GM19099 (cell line): ENCODE results near the gene MYL5.

ENCODE experiments used
- POLR2A ChIP-seq: IDR thresholded peaks from 3 replicates; pipeline ENCODE4 v1.6.1; 2011; ENCODE audit warnings: low read depth; ENCODE audit not compliant: insufficient read length; ENCODE audit errors: extremely low read depth

The MYL5 gene

DNA sequence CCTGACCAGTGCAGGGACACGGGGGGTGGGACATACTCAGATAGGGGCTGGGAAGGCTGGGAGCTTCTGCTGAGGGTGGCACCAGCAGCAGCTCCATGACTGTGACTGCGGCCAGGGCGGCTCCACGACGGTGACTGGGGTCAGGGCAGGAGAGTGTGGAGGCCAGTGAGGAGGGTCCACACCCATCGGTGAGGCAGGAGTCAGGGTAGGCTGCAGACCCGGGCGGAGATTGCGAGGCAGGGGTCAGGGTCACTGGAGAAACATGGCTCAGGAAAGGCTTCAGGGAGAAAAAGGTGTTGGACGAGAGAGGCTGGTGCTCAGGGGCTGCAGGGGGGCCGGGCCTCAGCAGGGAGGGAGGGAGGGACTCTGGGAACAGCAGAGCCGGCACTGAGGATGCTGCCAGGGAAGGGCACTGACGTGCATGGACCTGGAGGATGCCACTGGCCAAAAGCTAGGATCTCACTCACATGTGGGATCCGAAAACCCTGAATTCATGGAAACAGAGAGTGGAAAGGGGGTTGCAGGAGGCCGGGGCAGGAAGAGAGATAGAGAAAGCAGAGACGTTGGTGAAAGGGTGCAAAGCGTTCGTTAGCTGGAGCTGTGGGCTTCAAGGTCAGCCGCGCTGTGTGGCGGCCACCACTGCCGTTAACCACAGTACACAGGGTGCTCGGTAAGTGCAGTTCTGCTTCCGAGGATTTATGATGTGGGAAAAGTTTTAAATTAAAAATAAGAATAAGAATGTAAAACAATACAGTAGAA, 22.3 kb upstream of the MYL5 start:
- no peak for TF ChIP-seq POLR2A

DNA sequence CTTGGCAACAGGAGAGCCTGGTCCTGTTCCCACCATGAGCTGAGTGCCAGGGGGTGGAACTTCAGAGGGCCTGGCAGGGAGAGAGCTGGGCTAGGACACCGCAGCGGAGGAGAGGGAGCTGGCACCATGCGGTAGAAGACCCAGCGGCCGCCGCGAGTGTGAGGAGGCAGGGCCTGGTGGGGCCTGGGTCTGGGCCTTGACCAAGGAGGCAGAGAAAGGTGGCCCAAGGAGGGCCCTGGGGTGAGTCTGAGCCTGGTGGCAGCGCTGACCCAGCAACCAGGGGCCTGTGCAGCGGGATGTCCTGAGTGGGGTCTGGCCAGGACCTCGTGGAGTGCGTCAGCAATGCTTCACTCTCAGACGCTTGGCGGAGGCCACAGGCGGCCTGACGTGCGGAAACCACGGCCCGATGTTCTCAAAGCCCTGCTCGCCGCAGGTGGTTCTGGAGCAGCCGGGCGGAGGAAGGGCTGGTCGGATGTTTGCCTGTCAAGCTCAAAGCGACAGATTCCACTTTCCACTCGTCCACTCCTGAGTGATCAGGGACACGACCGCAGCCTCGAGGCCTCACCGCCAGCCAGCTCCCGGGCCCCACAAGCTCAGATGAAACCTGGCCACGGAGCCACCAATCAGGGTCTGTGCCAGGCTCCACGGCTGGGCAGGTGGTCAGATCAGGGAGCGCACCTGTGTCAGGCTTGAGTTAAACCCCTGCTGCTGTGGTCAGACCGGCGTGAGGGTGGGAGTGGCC, 21.1 kb upstream of the MYL5 start:
- no peak for TF ChIP-seq POLR2A

DNA sequence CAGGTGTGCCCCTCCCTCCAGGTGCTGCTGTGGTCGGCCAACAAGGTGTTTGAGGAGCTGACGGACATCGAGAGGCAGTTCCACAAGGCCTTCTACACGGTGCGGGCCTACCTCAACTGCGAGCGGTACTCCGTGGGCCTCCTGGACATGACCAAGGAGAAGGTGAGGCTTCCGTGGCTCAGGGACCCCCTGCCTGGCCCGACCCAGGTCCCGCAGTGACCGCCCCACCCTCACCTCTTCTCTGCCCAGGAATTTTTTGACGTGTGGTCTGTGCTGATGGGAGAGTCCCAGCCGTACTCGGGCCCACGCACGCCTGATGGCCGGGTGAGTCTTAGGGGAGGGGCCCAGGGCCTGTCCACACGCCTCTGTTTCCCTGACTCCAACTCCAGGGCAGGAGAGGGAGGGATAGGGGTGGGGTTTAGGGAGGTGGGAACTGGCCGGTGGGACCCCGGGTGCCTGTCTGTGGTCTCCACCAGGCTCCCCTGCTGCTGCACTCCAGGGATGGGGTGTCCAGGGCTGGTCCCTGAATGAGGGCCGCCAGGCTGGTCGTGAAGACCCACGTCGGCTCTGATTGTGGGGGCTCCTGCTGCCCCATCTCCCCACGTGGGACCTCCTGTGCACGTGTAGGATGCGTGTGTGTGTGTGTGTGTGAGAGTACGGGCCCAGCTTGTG, 20.4 kb upstream of the MYL5 start:
- no peak for TF ChIP-seq POLR2A

DNA sequence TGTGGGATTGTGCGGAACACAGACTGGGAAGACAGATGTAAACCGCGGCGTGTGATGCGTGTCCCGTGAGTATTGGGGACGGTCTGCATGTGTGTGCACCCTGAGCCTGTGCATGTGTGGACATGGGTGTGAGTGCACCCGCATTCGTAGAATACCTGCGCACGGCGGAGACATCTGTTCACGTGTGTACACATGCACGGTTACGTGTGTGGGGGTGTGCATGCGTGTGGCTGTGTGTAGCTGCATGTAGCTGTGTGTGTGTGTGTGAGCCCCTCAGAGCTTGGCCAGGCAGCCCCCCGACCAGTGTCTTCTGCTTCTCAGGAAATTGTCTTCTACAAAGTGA, 19.9 kb upstream of the MYL5 start:
- TF ChIP-seq POLR2A = no peak

DNA sequence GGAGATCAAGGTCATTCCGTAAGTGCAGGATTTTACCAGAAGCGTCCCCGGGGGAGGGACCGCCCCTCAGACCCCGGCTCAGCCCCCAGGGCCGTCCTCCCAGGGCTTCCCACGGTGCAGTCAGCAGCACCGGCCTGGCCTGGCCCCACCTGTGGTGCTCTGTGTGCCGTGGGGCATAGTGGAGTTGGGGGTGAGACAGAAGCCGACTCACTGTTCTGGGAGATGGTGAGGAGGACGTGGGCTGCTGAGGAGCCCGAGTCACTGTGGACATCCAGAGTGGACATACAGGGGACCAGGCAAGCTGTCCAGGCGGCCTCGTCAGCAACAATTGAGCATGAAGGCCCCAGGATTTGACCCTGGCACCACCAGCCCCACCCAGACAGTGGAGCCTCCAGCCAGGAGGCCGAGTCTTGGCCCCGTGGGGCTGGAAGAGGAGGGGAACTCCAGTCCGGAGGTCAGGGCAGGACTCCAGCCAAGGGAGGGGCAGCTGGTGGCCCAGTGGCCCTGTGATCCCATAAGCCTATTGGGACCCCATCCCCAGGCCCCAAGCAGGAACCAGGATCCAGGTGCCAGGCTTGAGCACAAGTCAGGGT, 19.4 kb upstream of the MYL5 start:
- no peak for TF ChIP-seq POLR2A

DNA sequence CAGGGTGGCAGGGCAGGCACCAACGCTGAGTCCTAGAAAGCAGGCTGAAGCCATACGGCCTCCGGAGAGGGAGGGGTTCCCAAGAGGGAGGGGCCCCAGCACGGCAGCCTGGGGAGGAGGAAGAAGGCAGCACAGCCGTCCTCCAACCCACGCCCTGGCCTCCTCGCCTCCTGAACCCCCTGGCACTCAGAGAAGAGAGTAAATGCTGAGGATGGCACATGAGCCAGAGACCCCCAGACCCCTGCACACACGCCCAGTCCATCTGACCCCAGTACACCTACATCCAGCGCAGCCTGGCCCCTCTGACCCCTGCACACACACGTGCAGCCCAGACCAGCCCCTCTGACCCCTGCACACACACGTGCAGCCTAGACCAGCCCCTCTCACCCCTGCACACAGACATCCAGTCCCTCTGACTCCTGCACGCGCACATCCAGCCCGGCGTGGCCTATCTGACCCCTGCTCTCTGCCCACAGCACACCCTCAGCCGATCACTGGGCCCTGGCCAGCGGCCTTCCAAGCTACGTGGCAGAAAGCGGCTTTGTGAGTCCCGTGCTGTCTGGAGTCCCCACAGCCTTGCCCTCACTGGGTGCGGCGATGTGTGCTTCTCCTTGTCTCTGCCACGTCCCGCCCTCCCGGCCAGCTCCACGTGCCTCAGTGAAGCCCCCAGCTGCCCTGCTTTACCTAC, 18.7 kb upstream of the MYL5 start:
- TF ChIP-seq POLR2A = no peak

DNA sequence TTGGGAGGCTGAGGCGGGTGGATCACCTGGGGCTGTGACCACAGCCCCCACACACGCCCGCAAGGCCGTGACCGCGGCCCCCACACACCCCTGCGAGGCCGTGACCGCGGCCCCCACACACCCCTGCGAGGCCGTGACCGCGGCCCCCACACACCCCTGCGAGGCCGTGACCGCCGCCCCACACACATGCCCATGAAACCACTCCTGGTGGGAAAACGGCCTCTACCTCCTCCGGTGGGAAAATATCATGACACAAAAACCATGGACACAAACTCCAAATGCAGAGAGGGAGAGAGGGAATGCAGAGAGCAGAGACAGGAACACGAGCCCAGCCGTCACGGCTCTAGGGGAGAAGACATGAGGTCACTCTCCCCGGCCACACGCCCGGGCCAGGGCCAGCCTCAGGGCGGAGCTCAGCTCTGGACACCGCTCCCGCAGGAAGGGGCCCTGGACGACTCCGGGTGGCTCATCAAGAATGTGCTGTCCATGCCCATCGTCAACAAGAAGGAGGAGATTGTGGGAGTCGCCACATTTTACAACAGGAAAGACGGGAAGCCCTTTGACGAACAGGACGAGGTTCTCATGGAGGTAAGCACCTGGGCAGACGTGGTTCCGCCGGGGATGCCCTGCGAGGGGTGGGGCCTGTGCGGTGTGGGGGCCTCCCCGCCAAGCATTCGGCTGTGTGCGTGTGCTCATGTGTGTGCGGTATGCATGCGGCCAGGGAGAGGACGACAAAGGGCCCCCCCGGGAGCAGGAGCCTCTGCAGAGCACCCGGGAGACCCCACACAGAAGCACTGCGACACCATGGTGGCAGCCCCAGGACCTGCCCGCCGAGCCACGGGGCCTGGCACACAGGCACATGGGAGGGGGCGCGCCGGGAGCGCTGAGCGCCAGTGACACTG, 17.7 kb upstream of the MYL5 start:
- TF ChIP-seq POLR2A = no peak

DNA sequence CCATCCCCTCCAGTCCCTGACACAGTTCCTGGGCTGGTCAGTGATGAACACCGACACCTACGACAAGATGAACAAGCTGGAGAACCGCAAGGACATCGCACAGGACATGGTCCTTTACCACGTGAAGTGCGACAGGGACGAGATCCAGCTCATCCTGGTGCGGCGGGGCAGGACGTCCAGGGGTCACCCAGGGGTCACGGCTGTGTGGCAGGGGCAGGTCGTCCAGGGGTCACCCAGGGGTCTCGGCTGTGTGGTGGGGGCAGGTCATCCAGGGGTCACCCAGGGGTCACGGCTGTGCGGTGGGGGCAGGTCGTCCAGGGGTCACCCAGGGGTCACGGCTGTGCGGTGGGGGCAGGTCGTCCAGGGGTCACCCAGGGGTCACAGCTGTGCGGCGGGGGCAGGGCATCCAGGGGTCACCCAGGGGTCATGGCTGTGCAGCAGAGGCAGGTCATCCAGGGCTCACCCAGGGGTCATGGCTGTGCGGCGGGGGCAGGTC, 17.0 kb upstream of the MYL5 start:
- TF ChIP-seq POLR2A = no peak

DNA sequence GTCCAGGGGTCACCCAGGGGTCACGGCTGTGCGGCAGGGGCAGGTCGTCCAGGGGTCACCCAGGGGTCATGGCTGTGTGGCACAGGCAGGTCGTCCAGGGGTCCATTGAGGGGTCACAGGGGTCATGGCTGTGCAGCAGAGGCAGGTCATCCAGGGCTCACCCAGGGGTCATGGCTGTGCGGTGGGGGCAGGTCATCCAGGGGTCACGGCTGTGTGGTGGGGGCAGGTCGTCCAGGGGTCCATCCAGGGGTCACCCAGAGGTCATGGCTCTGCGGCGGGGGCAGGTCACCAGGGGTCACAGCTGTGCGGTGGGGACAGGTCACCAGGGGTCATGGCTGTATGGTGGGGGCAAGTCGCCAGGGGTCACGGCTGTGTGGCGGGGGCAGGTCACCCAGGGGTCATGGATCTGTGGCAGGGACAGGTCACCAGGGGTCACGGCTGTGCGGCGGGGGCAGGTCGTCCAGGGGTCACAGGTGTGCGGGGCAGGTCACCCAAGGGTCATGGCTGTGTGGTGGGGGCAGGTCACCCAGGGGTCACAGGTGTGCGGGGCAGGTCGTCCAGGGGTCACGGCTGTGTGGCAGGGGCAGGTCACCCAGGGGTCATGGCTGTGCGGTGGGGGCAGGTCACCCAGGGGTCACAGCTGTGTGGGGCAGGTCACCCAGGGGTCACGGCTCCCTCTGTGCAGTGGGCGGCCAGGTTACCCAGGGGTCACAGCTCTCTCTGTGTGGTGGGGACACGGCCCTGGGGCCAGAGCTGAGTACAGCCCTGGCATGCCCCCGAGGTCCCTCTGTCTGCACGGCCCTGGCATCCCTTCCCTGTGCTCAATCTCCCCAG, 16.3 kb upstream of the MYL5 start:
- no peak for TF ChIP-seq POLR2A

DNA sequence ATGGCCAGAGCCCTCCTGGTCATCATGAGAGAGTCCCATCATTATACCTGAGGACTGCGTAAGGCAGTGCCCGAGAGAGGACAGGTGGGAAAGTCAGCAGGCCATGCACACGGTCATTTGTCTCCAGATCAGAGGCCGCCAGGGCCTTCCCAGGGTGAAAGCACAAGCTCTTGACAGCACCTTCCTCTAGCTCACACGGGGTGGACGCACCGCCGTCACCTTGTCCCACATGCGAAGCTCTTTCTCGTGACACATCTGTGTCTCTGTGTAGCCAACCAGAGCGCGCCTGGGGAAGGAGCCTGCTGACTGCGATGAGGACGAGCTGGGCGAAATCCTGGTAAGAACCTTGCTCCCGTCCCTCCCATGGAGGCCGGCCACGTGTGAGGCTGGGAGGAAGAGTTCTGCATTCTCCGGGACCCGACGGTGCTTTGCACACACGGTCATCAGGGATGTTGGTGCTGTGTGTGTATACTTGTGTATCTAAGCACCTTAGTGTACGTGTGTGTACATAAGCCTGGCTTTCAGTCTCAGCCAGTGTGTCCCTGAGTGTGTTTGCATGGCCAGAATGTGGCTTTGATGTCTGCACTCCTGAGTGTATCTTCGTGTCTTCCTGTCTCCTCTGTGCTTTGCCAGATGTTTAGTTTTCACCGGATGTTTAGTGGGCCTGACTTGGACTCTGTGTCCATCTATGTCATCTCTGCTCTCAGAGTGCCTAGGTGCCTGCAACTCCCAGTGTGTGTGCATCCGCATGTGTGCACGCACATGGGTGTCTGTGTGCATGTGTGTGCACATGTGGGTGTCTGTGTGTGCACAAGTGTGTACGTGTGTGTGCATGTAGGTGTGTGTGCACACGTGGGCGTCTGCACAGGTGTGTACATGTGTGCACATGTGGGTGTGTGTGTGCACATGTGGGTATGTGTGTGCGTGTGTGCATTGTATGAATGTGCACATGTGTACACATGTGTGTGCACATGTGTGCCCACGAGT, 15.4 kb upstream of the MYL5 start:
- no peak for TF ChIP-seq POLR2A

DNA sequence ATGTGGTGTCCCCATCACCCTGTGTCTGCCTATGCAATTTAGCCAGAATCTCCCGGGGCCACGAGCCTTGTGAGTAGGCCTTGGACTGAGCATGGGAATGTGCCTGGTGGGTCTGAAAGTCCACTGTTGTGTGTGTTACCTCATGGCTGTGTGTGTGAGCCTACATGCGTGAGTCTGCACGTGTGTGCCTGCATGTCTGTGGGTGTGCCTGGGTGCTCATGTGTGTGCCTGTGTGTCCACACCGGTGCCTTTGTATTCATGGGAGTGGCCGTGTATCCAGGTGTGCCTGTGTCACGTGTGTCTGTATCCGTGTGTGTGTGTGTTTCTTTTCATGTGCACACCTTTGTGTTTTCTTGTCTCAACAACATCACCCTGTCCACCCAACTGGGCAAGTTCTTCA, 14.5 kb upstream of the MYL5 start:
- TF ChIP-seq POLR2A = no peak

DNA sequence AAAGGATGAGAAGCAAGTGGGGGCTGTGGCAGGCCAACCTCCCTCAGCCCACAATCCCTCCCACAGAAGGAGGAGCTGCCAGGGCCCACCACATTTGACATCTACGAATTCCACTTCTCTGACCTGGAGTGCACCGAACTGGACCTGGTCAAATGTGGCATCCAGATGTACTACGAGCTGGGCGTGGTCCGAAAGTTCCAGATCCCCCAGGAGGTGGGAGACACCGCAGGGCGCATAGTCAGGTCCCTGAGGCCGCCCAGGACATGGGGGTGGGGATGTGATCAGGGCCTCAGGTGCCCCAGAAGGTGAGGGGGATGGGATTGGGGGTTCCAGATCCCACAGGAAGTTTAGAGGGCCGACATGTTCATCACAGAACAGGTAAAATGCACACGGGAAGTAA, 13.9 kb upstream of the MYL5 start:
- no peak for TF ChIP-seq POLR2A
